GM23338 (cell line): ENCODE data around the gene TUBGCP2. TPM values are rescaled to one million over a fixed set of nuclear protein-coding genes. Genes with fewer than 3 reads are reported as not detected.

Experiments
- ATAC-seq: fragments of 200-7000 bp; cut with Tn5 transposase; 3 replicates; pipeline ENCODE4 v1.9.1; 2020
- DNase-seq: peaks from one replicate; pipeline ENCODE4 v3.0.0-alpha.2; 2015; ENCODE audit warnings: low spot score
- H2AFZ ChIP-seq: fragments of 200-600 bp; sonication (generic); 2 replicates; pipeline ENCODE4 v1.8.0; 2016; ENCODE audit warnings: antibody characterized with exemption, mild to moderate bottlenecking, moderate library complexity
- H3F3A ChIP-seq: fragments of 200-600 bp; sonication (generic); replicated peaks from 2 replicates; pipeline ENCODE4 v1.8.0; 2017; ENCODE audit warnings: antibody characterized with exemption, mixed run types, low read depth
- H3K27ac ChIP-seq: fragments of 200-600 bp; sonication (generic); 2 replicates; pipeline ENCODE4 v1.6.1; 2016; ENCODE audit warnings: low read depth
- H3K27me3 ChIP-seq: fragments of 200-600 bp; sonication (generic); 2 replicates; pipeline ENCODE4 v1.8.0; 2016; ENCODE audit warnings: mild to moderate bottlenecking, mixed run types, moderate library complexity; ENCODE audit not compliant: insufficient read depth
- H3K36me3 ChIP-seq: fragments of 200-600 bp; sonication (generic); 2 replicates; pipeline ENCODE4 v1.8.0; 2016; ENCODE audit warnings: mild to moderate bottlenecking; ENCODE audit not compliant: insufficient read depth
- H3K4me1 ChIP-seq: fragments of 200-600 bp; sonication (generic); 2 replicates; pipeline ENCODE4 v1.8.0; 2016; ENCODE audit warnings: mild to moderate bottlenecking, moderate library complexity; ENCODE audit not compliant: insufficient read depth
- H3K4me2 ChIP-seq: fragments of 200-600 bp; sonication (generic); 2 replicates; pipeline ENCODE4 v1.7.1; 2017; ENCODE audit warnings: mixed run types
- H3K4me3 ChIP-seq: fragments of 200-600 bp; sonication (generic); 2 replicates; pipeline ENCODE4 v1.6.1; 2016; ENCODE audit warnings: mixed run types
- H3K79me2 ChIP-seq: fragments of 200-600 bp; sonication (generic); replicated peaks from 2 replicates; pipeline ENCODE4 v1.8.0; 2017; ENCODE audit warnings: mild to moderate bottlenecking; ENCODE audit not compliant: insufficient read depth
- H3K9me2 ChIP-seq: fragments of 200-600 bp; sonication (generic); 2 replicates; pipeline ENCODE4 v1.8.0; 2017; ENCODE audit not compliant: insufficient read depth
- H4K20me1 ChIP-seq: fragments of 200-600 bp; sonication (generic); replicated peaks from 2 replicates; pipeline ENCODE4 v1.8.0; 2017; ENCODE audit warnings: mild to moderate bottlenecking; ENCODE audit not compliant: insufficient read depth
- H3K27ac Mint-ChIP-seq: 2 replicates; pipeline ENCODE4 v1.8.0; 2020; ENCODE audit warnings: inconsistent platforms, mild to moderate bottlenecking, moderate library complexity, mixed read lengths
- H3K27me3 Mint-ChIP-seq: 3 replicates; pipeline ENCODE4 v1.8.0; 2022; ENCODE audit warnings: low read depth, mild to moderate bottlenecking, moderate library complexity, mixed read lengths, inconsistent platforms; ENCODE audit not compliant: insufficient read depth, poor library complexity
- H3K36me3 Mint-ChIP-seq: 3 replicates; pipeline ENCODE4 v1.8.0; 2021; ENCODE audit warnings: low read depth, mild to moderate bottlenecking, inconsistent platforms, moderate library complexity, mixed read lengths
- H3K4me1 Mint-ChIP-seq: 3 replicates; pipeline ENCODE4 v1.8.0; 2020; ENCODE audit warnings: mild to moderate bottlenecking, inconsistent platforms, mixed read lengths
- H3K4me3 Mint-ChIP-seq: 3 replicates; pipeline ENCODE4 v1.8.0; 2021; ENCODE audit warnings: moderate library complexity, mild to moderate bottlenecking, inconsistent platforms, mixed read lengths
- H3K9me3 Mint-ChIP-seq: 3 replicates; pipeline ENCODE4 v1.8.0; 2020; ENCODE audit warnings: moderate library complexity, mild to moderate bottlenecking, inconsistent platforms, mixed read lengths
- CREB1 ChIP-seq: fragments of 250-450 bp; sonication (Bioruptor Pico); IDR thresholded peaks from 2 replicates; pipeline ENCODE4 v1.5.0; 2020; ENCODE audit warnings: low read depth, mild to moderate bottlenecking, moderate library complexity
- EZH2 ChIP-seq: fragments of 200-600 bp; sonication (generic); IDR thresholded peaks from one replicate; pipeline ENCODE4 v1.8.0; 2017; ENCODE audit warnings: antibody characterized with exemption, mild to moderate bottlenecking, low read depth; ENCODE audit not compliant: unreplicated experiment
- EZH2phosphoT487 ChIP-seq: fragments of 200-600 bp; sonication (generic); IDR thresholded peaks from one replicate; pipeline ENCODE4 v1.8.1; 2018; ENCODE audit warnings: antibody characterized with exemption; ENCODE audit not compliant: unreplicated experiment
- JUNB ChIP-seq: IDR thresholded peaks from one replicate; pipeline ENCODE4 v1.6.1; 2016; ENCODE audit warnings: antibody characterized with exemption; ENCODE audit not compliant: unreplicated experiment
- NANOG ChIP-seq: IDR thresholded peaks from 2 replicates; pipeline ENCODE4 v1.6.1; 2016; ENCODE audit warnings: antibody characterized with exemption, borderline replicate concordance
- POLR2AphosphoS5 ChIP-seq: IDR thresholded peaks from 2 replicates; pipeline ENCODE4 v1.6.1; 2016; ENCODE audit warnings: antibody characterized with exemption, low read depth
- REST ChIP-seq: IDR thresholded peaks from one replicate; pipeline ENCODE4 v1.6.1; 2018; ENCODE audit warnings: antibody characterized with exemption; ENCODE audit not compliant: unreplicated experiment
- STAT1 ChIP-seq: IDR thresholded peaks from one replicate; pipeline ENCODE4 v1.6.1; 2016; ENCODE audit warnings: antibody characterized with exemption; ENCODE audit not compliant: unreplicated experiment
- ZNF114 ChIP-seq: fragments of 250-450 bp; sonication (Bioruptor Pico); IDR thresholded peaks from 2 replicates; pipeline ENCODE4 v1.5.0; 2020; ENCODE audit warnings: mild to moderate bottlenecking, moderate library complexity
- ZNF331 ChIP-seq: fragments of 250-450 bp; sonication (Bioruptor Pico); IDR thresholded peaks from 2 replicates; pipeline ENCODE4 v1.5.0; 2020; ENCODE audit warnings: low read depth, mild to moderate bottlenecking, moderate library complexity
- ZNF462 ChIP-seq: fragments of 250-450 bp; sonication (Bioruptor Pico); IDR thresholded peaks from 2 replicates; pipeline ENCODE4 v1.5.0; 2020; ENCODE audit warnings: mild to moderate bottlenecking, moderate library complexity
- polyA plus RNA-seq: library from polyadenylated mRNA; unstranded; fragments of >200 nt; fragmentation: Nextera tagmentation; extraction: Ambion mirVana; gene quantifications from 2 replicates; pipeline ENCODE4 v1.2.1, GENCODE V29; 2016
- total RNA-seq: library from RNA; depleted of rRNA; stranded (reverse); fragments of >200 nt; shearing (Covaris generic); gene quantifications from 2 replicates; pipeline ENCODE4 v1.2.3, GENCODE V29; 2014
- TF ChIP-seq, protein P1 (sequence below), 2 experiments: fragments of 200-600 bp in 1 of 2; sonication (generic) in 1 of 2; conservative IDR thresholded peaks; 2 replicates each; pipeline versions ENCODE4 v1.5.1 to v1.6.1; 2016 to 2017; ENCODE audit warnings: antibody characterized with exemption in 2 of 2, low read depth in 2 of 2, mild to moderate bottlenecking in 2 of 2, moderate library complexity in 1 of 2
- TF ChIP-seq, protein P2 (sequence below): IDR thresholded peaks from 2 replicates; pipeline ENCODE4 v1.6.1; 2016; ENCODE audit warnings: antibody characterized with exemption

The TUBGCP2 gene
- total and polyA plus RNA-seq, 2 experiments from 2014 or later, result 59.6 to 67.7 TPM

GRCh38 chr10:133276100-133276434 lies 32.6 kb downstream of the TUBGCP2 start:
- Mint-ChIP-seq H3K27me3 (peaks cover 3% of the 10 kb centered on the region), H3K27ac (no peak overlapping the region), H3K9me3 (no peaks in the 10 kb centered on the region), H3K4me1 (peaks cover 4% of the 10 kb centered on the region; the same call in 2 of the 3 replicates), H3K4me3 (peak overlapping the region; percentile 57), H3K36me3 (no peaks in the 10 kb centered on the region)
- TF ChIP-seq CREB1 (CRISPR knock-in tag), result no peak
- TF ChIP-seq EZH2phosphoT487, result no peak
- TF ChIP-seq POLR2AphosphoS5, result no peak
- TF ChIP-seq ZNF331 (CRISPR knock-in tag), result no peak
- TF ChIP-seq, protein P1, sequence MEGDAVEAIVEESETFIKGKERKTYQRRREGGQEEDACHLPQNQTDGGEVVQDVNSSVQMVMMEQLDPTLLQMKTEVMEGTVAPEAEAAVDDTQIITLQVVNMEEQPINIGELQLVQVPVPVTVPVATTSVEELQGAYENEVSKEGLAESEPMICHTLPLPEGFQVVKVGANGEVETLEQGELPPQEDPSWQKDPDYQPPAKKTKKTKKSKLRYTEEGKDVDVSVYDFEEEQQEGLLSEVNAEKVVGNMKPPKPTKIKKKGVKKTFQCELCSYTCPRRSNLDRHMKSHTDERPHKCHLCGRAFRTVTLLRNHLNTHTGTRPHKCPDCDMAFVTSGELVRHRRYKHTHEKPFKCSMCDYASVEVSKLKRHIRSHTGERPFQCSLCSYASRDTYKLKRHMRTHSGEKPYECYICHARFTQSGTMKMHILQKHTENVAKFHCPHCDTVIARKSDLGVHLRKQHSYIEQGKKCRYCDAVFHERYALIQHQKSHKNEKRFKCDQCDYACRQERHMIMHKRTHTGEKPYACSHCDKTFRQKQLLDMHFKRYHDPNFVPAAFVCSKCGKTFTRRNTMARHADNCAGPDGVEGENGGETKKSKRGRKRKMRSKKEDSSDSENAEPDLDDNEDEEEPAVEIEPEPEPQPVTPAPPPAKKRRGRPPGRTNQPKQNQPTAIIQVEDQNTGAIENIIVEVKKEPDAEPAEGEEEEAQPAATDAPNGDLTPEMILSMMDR (conservative IDR thresholded peaks at IDR 0.05; ENCODE audit: low read depth in 2 of 2), result no peak
- TF ChIP-seq, protein P2, sequence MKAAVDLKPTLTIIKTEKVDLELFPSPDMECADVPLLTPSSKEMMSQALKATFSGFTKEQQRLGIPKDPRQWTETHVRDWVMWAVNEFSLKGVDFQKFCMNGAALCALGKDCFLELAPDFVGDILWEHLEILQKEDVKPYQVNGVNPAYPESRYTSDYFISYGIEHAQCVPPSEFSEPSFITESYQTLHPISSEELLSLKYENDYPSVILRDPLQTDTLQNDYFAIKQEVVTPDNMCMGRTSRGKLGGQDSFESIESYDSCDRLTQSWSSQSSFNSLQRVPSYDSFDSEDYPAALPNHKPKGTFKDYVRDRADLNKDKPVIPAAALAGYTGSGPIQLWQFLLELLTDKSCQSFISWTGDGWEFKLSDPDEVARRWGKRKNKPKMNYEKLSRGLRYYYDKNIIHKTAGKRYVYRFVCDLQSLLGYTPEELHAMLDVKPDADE, result no peak
- no peak for TF ChIP-seq STAT1
- TF ChIP-seq EZH2, result no peak
- no peak for TF ChIP-seq ZNF462 (CRISPR knock-in tag)
- TF ChIP-seq NANOG, result no peak
- no peak for TF ChIP-seq REST
- TF ChIP-seq JUNB, result no peak
- TF ChIP-seq ZNF114 (CRISPR knock-in tag), result no peak
- ATAC-seq (peak; percentile 4), DNase-seq (no peak)
- H3K27ac ChIP-seq, result no peak overlapping the region
- H3F3A ChIP-seq, result no peaks in the 10 kb centered on the region
- H3K4me3 ChIP-seq, result peak overlapping the region; percentile 61
- no peaks in the 10 kb centered on the region for H3K4me1 ChIP-seq
- H3K4me2 ChIP-seq, result peak overlapping the region; percentile 87
- no peaks in the 10 kb centered on the region for H3K27me3 ChIP-seq
- H2AFZ ChIP-seq, result peak overlapping the region; percentile 59; the same call in 1 of the 2 replicates
- H4K20me1 ChIP-seq, result no peaks in the 10 kb centered on the region
- H3K36me3 ChIP-seq, result no peaks in the 10 kb centered on the region
- H3K9me2 ChIP-seq, result no peaks in the 10 kb centered on the region
- no peaks in the 10 kb centered on the region for H3K79me2 ChIP-seq
